NCI-H2227 treated with DMSO at 0.1 percent for 48 hours (cell line): ENCODE results near the gene ACTL7A.
"Not testable (repeated sequence)": the region's sequence is repeated elsewhere in the genome, so short reads cannot be mapped to it uniquely, and the experiment has no call there.

Source experiments
- DNase-seq: peaks from one replicate; lab custom pipeline; 2025; lab: John Stamatoyannopoulos, UW

ACTL7A gene

GRCh38 chr9:108880738-108881316 lies 18.8 kb downstream of the ACTL7A start:
- no peak for DNase-seq

GRCh38 chr9:108882052-108882888 lies 20.2 kb downstream of the ACTL7A start:
- no peak for DNase-seq

GRCh38 chr9:108883085-108883484 lies 21.0 kb downstream of the ACTL7A start:
- no peak for DNase-seq

- no peak for DNase-seq
Observed at GRCh38 chr9:108884701-108885100, 22.6 kb downstream of the ACTL7A start.

- DNase-seq: peak; percentile 59
Observed at GRCh38 chr9:108885643-108886348, 23.7 kb downstream of the ACTL7A start.

- DNase-seq: not testable (repeated sequence)
Observed at GRCh38 chr9:108886594-108887271, 24.7 kb downstream of the ACTL7A start.

- no peak for DNase-seq
Observed at GRCh38 chr9:108889649-108890067, 27.6 kb downstream of the ACTL7A start.

- DNase-seq: no peak
Observed at GRCh38 chr9:108894225-108894997, 32.3 kb downstream of the ACTL7A start.

- no peak for DNase-seq
Observed at GRCh38 chr9:108897324-108898096, 35.4 kb downstream of the ACTL7A start.

- not testable (repeated sequence) for DNase-seq
Observed at GRCh38 chr9:108899023-108899695, 37.1 kb downstream of the ACTL7A start.

GRCh38 chr9:108900176-108900575 lies 38.1 kb downstream of the ACTL7A start:
- no peak for DNase-seq

GRCh38 chr9:108903420-108904103 lies 41.5 kb downstream of the ACTL7A start:
- DNase-seq: no peak

GRCh38 chr9:108904161-108904560 lies 42.1 kb downstream of the ACTL7A start:
- no peak for DNase-seq

- no peak for DNase-seq
Observed at GRCh38 chr9:108905494-108905893, 43.4 kb downstream of the ACTL7A start.

- DNase-seq: no peak
Observed at GRCh38 chr9:108910402-108910801, 48.3 kb downstream of the ACTL7A start.

- DNase-seq: no peak
Observed at GRCh38 chr9:108910914-108911313, 48.8 kb downstream of the ACTL7A start.

GRCh38 chr9:108911820-108912219 lies 49.8 kb downstream of the ACTL7A start:
- DNase-seq: no peak
